OCI-LY1 (cell line): ENCODE data around the gene DGLUCY.

Experiments used
- EZH2 ChIP-seq: fragments of 200-600 bp; sonication (generic), shearing (Covaris generic); IDR thresholded peaks from 2 replicates; pipeline ENCODE4 v1.8.0; 2017; ENCODE audit warnings: borderline replicate concordance, mixed run types, mild to moderate bottlenecking, antibody characterized with exemption, low read length, moderate library complexity, mixed read lengths
- TF ChIP-seq, protein P1 (sequence below): fragments of 200-600 bp; sonication (generic), shearing (Covaris generic); IDR thresholded peaks from 2 replicates; pipeline ENCODE4 v1.5.1; 2017; ENCODE audit warnings: mild to moderate bottlenecking, antibody characterized with exemption, low read length, moderate library complexity, mixed read lengths

DNA sequence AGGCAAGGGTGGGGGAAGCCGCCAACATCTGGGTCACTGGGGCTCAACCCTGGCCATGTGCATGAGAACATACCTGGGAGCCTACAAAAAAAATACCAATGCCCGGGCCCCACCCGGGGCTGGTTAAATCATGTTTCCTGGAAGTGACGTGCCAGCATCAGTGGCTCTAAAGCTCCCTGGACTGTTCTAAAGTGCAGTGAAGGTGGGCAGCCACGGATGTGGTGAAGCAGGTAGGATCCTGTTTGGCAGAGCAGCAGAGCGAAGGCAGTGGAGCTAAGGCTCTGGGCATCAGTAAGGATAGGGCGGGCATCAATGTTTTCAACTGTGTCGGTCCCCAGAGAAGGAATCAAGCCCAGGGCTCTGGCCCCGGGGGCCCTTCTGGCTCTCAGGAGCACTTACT lies 131.2 kb downstream of the DGLUCY start:
- TF ChIP-seq, protein P1, sequence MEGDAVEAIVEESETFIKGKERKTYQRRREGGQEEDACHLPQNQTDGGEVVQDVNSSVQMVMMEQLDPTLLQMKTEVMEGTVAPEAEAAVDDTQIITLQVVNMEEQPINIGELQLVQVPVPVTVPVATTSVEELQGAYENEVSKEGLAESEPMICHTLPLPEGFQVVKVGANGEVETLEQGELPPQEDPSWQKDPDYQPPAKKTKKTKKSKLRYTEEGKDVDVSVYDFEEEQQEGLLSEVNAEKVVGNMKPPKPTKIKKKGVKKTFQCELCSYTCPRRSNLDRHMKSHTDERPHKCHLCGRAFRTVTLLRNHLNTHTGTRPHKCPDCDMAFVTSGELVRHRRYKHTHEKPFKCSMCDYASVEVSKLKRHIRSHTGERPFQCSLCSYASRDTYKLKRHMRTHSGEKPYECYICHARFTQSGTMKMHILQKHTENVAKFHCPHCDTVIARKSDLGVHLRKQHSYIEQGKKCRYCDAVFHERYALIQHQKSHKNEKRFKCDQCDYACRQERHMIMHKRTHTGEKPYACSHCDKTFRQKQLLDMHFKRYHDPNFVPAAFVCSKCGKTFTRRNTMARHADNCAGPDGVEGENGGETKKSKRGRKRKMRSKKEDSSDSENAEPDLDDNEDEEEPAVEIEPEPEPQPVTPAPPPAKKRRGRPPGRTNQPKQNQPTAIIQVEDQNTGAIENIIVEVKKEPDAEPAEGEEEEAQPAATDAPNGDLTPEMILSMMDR: no peak
- no peak for TF ChIP-seq EZH2
